Endothelial cell of umbilical vein (primary cell): Measurements from ENCODE around the gene PLPPR2. TPM values are rescaled to one million over a fixed set of nuclear protein-coding genes. Genes with fewer than 3 reads are reported as not detected.

Experiments
- BruUV-seq: library from RNA; stranded (reverse); fragments of 400-500 nt; replicated peaks from 2 replicates; lab custom pipeline; 2021; lab: Mats Ljungman, UMichigan
- CTCF ChIA-PET: fragments of 300-600, 350-600 bp; sonication (Branson Sonifier 250); formaldehyde crosslinking; loops from one replicate; lab custom pipeline; 2021; ENCODE audit warnings: antibody characterized with exemption, inconsistent platforms; lab: Charles Lee
- POLR2A ChIA-PET: fragments of 300-600, 350-600 bp; sonication (Branson Sonifier 250); formaldehyde crosslinking; loops from one replicate; lab custom pipeline; 2021; ENCODE audit warnings: antibody characterized with exemption, inconsistent platforms; lab: Charles Lee
- DNase-seq: peaks from one replicate; pipeline ENCODE4 v3.0.0-alpha.2; 2011; ENCODE audit warnings: low read depth, low spot score
- FAIRE-seq: peaks from 2 replicates; lab custom pipeline; 2011; peaks lifted over from hg19 to GRCh38; lab: Jason Lieb, UNC
- H2AFZ ChIP-seq: 2 replicates; pipeline ENCODE4 v1.6.0; 2012; ENCODE audit warnings: low read depth, low read length, control low read depth, inconsistent platforms
- H3K27ac ChIP-seq: 2 replicates; pipeline ENCODE4 v1.5.1; 2011; ENCODE audit warnings: low read depth, mild to moderate bottlenecking, control low read depth, low read length, moderate library complexity; ENCODE audit not compliant: insufficient read depth
- H3K27me3 ChIP-seq, 2 experiments: 2 replicates each; pipeline versions ENCODE4 v1.6.0 to v1.6.1; 2011; ENCODE audit warnings: low read length in 2 of 2, mixed read lengths in 1 of 2; ENCODE audit not compliant: control insufficient read depth in 2 of 2, insufficient read depth in 2 of 2
- H3K36me3 ChIP-seq, 2 experiments: 2 replicates in 1 of 2; 3 replicates in 1 of 2; pipeline ENCODE4 v1.5.1; 2011; ENCODE audit warnings: low read length in 2 of 2, mild to moderate bottlenecking in 1 of 2, moderate library complexity in 1 of 2; ENCODE audit not compliant: control insufficient read depth in 2 of 2, insufficient read depth in 2 of 2; ENCODE audit errors: extremely low read depth in 1 of 2
- H3K4me1 ChIP-seq: 3 replicates; pipeline ENCODE4 v1.5.1; 2011; ENCODE audit warnings: mild to moderate bottlenecking, low read length; ENCODE audit not compliant: control insufficient read depth, insufficient read depth; ENCODE audit errors: extremely low read depth
- H3K4me2 ChIP-seq: 2 replicates; pipeline ENCODE4 v1.6.1; 2011; ENCODE audit warnings: low read length, control low read depth, mixed read lengths; ENCODE audit not compliant: insufficient read depth
- H3K4me3 ChIP-seq, 3 experiments: fragments of 200-600 bp in 1 of 3; sonication (generic), shearing (Covaris generic) in 1 of 3; replicated peaks in 1 of 3; 2 replicates each; pipeline ENCODE4 v1.5.1; 2011 to 2016; ENCODE audit warnings: control low read depth in 3 of 3, low read length in 3 of 3, mild to moderate bottlenecking in 2 of 3, inconsistent platforms in 1 of 3, low read depth in 1 of 3, moderate library complexity in 1 of 3; ENCODE audit not compliant: insufficient read depth in 1 of 3
- H3K79me2 ChIP-seq: 2 replicates; pipeline ENCODE4 v1.6.0; 2012; ENCODE audit warnings: low read length, inconsistent platforms; ENCODE audit not compliant: control insufficient read depth, insufficient read depth
- H3K9ac ChIP-seq: replicated peaks from 2 replicates; pipeline ENCODE3; 2011; ENCODE audit warnings: low read length, control low read depth; ENCODE audit not compliant: insufficient read depth; ENCODE audit errors: extremely low read depth
- H3K9me1 ChIP-seq: replicated peaks from 3 replicates; pipeline ENCODE4 v1.6.0; 2011; ENCODE audit warnings: mild to moderate bottlenecking, low read length; ENCODE audit not compliant: control insufficient read depth, insufficient read depth; ENCODE audit errors: extremely low read depth
- H3K9me3 ChIP-seq: replicated peaks from 2 replicates; pipeline ENCODE4 v1.5.1; 2012; ENCODE audit warnings: low read length, inconsistent platforms; ENCODE audit not compliant: control insufficient read depth, insufficient read depth
- H4K20me1 ChIP-seq: replicated peaks from 2 replicates; pipeline ENCODE3; 2011; ENCODE audit warnings: mild to moderate bottlenecking, low read length; ENCODE audit not compliant: control insufficient read depth, insufficient read depth; ENCODE audit errors: extremely low read depth
- CTCF ChIP-seq, 2 donors: IDR thresholded peaks; 1 replicate in 1 of 2; 2 replicates in 1 of 2; pipeline ENCODE4 v1.5.1; 2011; ENCODE audit warnings: low read length in 2 of 2, mild to moderate bottlenecking in 2 of 2, moderate library complexity in 2 of 2, control low read depth in 1 of 2, inconsistent platforms in 1 of 2, low read depth in 1 of 2; ENCODE audit not compliant: insufficient read depth in 1 of 2; ENCODE audit errors: extremely low read depth in 1 of 2
- EZH2 ChIP-seq: IDR thresholded peaks from 2 replicates; pipeline ENCODE4 v1.6.1; 2012; ENCODE audit warnings: borderline replicate concordance, low read depth, mild to moderate bottlenecking, moderate library complexity, low read length, inconsistent platforms; ENCODE audit not compliant: severe bottlenecking
- FOS ChIP-seq: IDR thresholded peaks from 2 replicates; pipeline ENCODE4 v1.6.1; 2011; ENCODE audit warnings: mild to moderate bottlenecking, low read length, moderate library complexity, borderline replicate concordance; ENCODE audit not compliant: insufficient read depth
- GATA2 ChIP-seq: IDR thresholded peaks from 2 replicates; pipeline ENCODE4 v1.7.0; 2011; ENCODE audit warnings: low read depth, mild to moderate bottlenecking, moderate library complexity, mixed read lengths, low read length; ENCODE audit not compliant: insufficient read length, insufficient read depth
- JUN ChIP-seq: IDR thresholded peaks from 2 replicates; pipeline ENCODE4 v1.6.1; 2011; ENCODE audit warnings: borderline replicate concordance, low read depth; ENCODE audit not compliant: insufficient read length, insufficient read depth
- MAX ChIP-seq: IDR thresholded peaks from 2 replicates; pipeline ENCODE4 v1.6.1; 2011; ENCODE audit not compliant: insufficient read depth, insufficient read length
- MYC ChIP-seq: IDR thresholded peaks from one replicate; pipeline ENCODE4 v1.6.1; 2011; ENCODE audit warnings: mild to moderate bottlenecking, low read depth, low read length
- POLR2A ChIP-seq: IDR thresholded peaks from 2 replicates; pipeline ENCODE4 v1.6.1; 2012; ENCODE audit warnings: low read depth, mild to moderate bottlenecking, control low read depth, low read length
- POLR2AphosphoS5 ChIP-seq: IDR thresholded peaks from 2 replicates; pipeline ENCODE4 v1.6.1; 2012; ENCODE audit warnings: low read depth, mild to moderate bottlenecking, control low read depth, low read length, moderate library complexity; ENCODE audit not compliant: insufficient read depth
- dilution Hi-C: fragments of 300-500 bp; cut with MboI; formaldehyde crosslinking; loops from one replicate; pipeline ENCODE4 v1.15.0; 2019; ENCODE audit warnings: low sequenced_read_pairs; ENCODE audit not compliant: extremely low pct_ligation_motif_present
- intact Hi-C: fragments of 100-400 bp; cut with micrococcal nuclease; formaldehyde crosslinking; loops from one replicate; pipeline ENCODE4 v1.10.0; 2022
- polyA plus RNA-seq, 4 experiments: library from polyadenylated mRNA; depleted of rRNA in 3 of 4; stranded (reverse) in 3 of 4; unstranded in 1 of 4; fragments of >200 nt; gene quantifications; 2 replicates each; pipeline versions ENCODE4 v1.2.1 to v1.2.3, GENCODE V29; 2011 to 2012; ENCODE audit warnings: missing spikeins in 1 of 4
- total RNA-seq: library from RNA; stranded (reverse); gene quantifications from 2 replicates; pipeline ENCODE4 v1.2.3, GENCODE V29; 2021

The PLPPR2 gene
- total and polyA plus RNA-seq, 2 donors (not counting 3 experiments of a cell fraction or from before 2014, with no cell fraction given), result 23.7 to 28.7 TPM

DNA sequence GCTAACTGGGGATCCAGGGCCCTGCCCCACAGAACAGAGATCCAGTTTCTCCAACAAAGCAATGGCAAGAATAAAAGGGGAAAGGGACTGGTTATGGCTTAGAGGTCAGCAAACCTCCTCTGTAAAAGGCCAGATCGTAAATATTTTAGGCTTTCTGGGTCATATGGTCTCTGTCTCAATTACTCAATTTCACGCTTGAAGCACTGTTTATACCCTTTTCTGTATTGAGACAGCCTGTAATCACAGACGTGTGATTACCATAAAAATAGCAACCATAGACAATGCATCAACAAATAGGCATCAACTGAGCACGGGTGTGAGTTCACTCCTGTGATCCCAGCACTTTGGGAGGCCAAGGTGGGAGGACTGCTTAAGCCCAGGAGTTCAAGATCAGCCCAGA, 25.1 kb upstream of the PLPPR2 start:
- no peak overlapping the region for H3K4me2 ChIP-seq
- POLR2A ChIA-PET, result no interaction called here
- no peak for DNase-seq
- no peaks in the 10 kb centered on the region for H3K27me3 ChIP-seq
- H3K9me3 ChIP-seq, result no peaks in the 10 kb centered on the region
- peaks cover 0 to 15% of the 10 kb centered on the region in 2 experiments for H3K36me3 ChIP-seq
- H3K4me1 ChIP-seq, result no peaks in the 10 kb centered on the region
- H2AFZ ChIP-seq, result no peak overlapping the region
- dilution Hi-C loops, result no loop called here
- intact Hi-C loops, result no loop called here
- no peak for FAIRE-seq
- H4K20me1 ChIP-seq, result no peaks in the 10 kb centered on the region
- TF ChIP-seq POLR2A (no peak), GATA2 (no peak), FOS (no peak), EZH2 (no peak), CTCF (IDR thresholded peaks at IDR 0.05; ENCODE audit: extremely low read depth in 1 of 2, insufficient read depth in 1 of 2, low read depth in 1 of 2, low read length in 2 of 2) (no peak), POLR2AphosphoS5 (no peak), JUN (no peak), MAX (no peak), MYC (no peak)
- CTCF ChIA-PET, result no interaction called here
- no TSS peak for BruUV-seq
- no peaks in the 10 kb centered on the region for H3K79me2 ChIP-seq
- H3K27ac ChIP-seq, result no peak overlapping the region
- no peaks in the 10 kb centered on the region for H3K9me1 ChIP-seq
- no peak overlapping the region for H3K9ac ChIP-seq
- H3K4me3 ChIP-seq, result no peak overlapping the region
